HG03139 (cell line): ENCODE results near the gene KCNH2.
"Not testable (repeated sequence)": the region's sequence is repeated elsewhere in the genome, so short reads cannot be mapped to it uniquely, and the experiment has no call there.

Experiments
- ATAC-seq: cut with Tn5 transposase; IDR thresholded peaks from one replicate; pipeline ENCODE4 v1.9.1; 2021; ENCODE audit not compliant: unreplicated experiment

Gene KCNH2

GRCh38 chr7:151011616-151012015 lies 33.5 kb upstream of the KCNH2 start:
- not testable (repeated sequence) for ATAC-seq

GRCh38 chr7:151011097-151011409 lies 32.9 kb upstream of the KCNH2 start:
- ATAC-seq: no peak

DNA sequence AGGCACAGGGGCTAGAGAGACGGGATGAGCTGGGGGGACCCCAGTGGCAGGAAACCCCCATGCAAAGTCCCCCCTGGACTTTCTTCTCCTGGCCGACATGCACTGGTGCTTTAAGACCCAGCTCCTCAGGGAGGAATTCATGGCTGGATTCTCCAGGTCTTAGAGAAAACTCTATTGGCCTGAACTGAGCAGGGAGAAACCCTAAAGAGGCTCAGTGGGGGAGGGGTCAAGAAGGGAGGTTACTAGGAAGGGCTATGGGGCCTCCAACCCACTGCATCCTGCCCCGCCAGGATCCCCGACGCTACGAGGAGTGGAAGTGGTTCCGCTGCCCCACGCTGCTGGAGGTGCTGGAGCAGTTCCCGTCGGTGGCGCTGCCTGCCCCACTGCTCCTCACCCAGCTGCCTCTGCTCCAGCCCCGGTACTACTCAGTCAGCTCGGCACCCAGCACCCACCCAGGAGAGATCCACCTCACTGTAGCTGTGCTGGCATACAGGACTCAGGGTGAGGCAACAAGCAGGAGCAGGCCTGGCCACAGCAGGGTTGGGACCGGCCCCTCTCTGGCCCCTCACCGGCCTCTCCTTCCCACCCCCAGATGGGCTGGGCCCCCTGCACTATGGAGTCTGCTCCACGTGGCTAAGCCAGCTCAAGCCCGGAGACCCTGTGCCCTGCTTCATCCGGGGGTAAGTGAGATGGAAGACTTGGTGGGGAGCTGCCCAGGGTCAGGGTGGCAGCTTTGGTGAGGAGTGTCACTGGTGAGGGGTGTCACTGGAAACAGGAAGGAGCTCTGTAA lies 32.4 kb upstream of the KCNH2 start:
- ATAC-seq: no peak

- ATAC-seq: no peak
Observed at GRCh38 chr7:151010037-151010306, 31.9 kb upstream of the KCNH2 start.

GRCh38 chr7:151009327-151010036 lies 31.4 kb upstream of the KCNH2 start:
- no peak for ATAC-seq

GRCh38 chr7:151008511-151009323 lies 30.6 kb upstream of the KCNH2 start:
- ATAC-seq: peak; percentile 79

GRCh38 chr7:151008143-151008510 lies 30.0 kb upstream of the KCNH2 start:
- no peak for ATAC-seq

DNA sequence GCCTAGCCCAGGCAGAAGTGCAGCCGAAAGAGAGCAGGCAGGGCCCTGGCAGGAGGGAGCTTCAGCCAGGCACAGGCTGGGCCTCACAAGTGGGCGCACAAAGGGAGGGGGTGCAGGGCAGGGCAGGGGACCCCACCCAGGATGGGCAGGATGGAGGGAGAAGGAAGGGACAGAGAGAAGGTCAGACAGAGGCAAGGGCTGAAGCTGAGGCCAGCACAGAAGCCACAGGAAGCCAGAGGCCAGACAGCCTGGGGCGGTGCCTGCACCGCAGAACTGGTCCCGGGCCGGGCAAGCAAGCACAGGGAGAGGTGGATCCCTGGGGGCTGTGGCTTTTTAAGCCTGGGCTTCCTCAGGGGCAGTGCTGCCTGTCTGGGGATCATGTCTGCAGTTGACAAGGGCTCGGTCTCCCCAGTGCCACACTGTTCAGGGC lies 29.4 kb upstream of the KCNH2 start:
- no peak for ATAC-seq

DNA sequence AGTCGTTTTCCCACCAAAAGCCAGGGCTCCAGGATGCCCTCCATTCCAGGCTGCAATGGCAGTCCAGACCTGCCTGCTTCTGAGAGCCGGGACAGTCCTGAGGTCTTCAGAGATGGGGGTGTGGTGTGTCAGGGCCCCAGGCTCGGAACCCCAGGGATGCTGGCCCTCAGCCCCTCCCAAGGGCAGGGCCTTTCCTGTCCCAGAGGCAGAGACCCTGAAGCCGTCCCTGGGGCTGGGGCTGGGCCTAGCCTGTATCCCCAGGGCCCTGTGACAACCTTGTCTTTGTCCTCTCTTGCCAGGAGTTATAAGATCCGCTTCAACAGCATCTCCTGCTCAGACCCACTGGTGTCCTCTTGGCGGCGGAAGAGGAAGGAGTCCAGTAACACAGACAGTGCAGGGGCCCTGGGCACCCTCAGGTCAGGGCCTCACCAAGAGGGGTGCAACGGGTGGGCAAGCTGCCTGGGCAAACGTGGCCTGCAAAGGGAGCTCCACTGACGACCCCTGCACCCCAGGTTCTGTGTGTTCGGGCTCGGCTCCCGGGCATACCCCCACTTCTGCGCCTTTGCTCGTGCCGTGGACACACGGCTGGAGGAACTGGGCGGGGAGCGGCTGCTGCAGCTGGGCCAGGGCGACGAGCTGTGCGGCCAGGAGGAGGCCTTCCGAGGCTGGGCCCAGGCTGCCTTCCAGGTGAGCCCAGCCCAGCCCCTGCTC lies 28.6 kb upstream of the KCNH2 start:
- ATAC-seq: no peak

GRCh38 chr7:151005566-151005965 lies 27.4 kb upstream of the KCNH2 start:
- ATAC-seq: no peak

DNA sequence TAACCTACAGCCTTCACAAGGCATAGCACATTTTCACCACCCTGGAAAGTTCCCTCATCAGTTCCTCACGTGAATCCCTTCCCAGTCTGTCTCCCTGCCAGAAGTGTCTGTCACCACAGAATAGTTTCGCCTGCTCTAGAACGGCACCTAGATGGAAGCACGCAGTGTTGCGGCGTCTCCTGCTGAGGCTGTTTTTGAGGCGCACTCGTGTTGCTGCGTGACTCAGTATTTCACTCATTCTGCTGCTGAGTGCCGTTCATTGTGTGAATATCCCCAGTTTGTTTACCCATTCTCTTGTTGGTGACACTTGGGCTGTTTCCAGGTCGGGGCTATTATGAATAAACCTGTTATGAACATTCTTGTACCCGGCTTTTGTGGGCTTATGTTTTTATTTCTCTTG lies 25.5 kb upstream of the KCNH2 start:
- ATAC-seq: no peak

GRCh38 chr7:151001546-151001945 lies 23.4 kb upstream of the KCNH2 start:
- no peak for ATAC-seq

- no peak for ATAC-seq
Observed at GRCh38 chr7:151000897-151001495, 22.9 kb upstream of the KCNH2 start.

DNA sequence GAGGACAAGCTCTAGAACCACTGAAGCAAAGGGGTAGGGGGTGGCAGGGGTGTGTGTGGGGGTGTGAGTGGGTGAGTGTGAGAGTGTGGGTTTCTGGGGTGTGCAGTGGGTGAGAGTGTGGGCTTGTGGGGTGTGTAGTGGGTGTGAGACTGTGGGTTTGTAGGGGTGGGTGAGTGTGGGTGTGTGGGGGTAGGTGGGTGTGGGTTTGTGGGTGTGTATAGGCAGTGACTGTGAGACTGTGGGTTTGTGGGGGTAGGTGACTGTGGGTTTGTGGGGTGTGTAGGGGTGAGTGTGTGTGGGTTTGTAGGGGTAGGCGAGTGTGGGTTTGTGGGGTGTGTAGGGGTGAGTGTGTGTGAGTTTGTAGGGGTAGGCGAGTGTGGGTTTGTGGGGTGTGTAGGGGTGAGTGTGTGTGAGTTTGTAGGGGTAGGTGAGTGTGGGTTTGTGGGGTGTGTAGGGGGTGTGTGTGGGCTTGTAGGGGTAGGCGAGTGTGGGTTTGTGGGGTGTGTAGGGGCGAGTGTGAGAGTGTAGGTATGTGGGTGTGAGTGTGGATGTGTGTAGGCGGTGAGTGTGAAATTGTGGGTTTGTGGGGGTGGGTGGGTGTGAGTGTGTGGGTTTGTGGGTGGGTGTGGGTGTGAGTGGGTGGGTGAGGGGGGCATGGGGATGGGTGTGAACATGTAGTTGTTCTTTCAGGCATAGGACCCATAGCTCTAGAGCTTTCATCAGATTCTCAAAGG lies 21.5 kb upstream of the KCNH2 start:
- no peak for ATAC-seq

DNA sequence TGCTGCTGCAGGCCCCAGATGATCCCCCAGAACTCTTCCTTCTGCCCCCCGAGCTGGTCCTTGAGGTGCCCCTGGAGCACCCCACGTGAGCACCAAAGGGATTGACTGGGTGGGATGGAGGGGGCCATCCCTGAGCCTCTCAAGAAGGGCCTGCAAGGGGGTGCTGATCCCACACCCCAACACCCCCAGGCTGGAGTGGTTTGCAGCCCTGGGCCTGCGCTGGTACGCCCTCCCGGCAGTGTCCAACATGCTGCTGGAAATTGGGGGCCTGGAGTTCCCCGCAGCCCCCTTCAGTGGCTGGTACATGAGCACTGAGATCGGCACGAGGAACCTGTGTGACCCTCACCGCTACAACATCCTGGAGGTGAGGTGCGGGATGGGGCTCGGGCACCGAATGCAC lies 20.9 kb upstream of the KCNH2 start:
- no peak for ATAC-seq

GRCh38 chr7:150998341-150998740 lies 20.2 kb upstream of the KCNH2 start:
- ATAC-seq: no peak

GRCh38 chr7:150997817-150998216 lies 19.7 kb upstream of the KCNH2 start:
- ATAC-seq: no peak

- no peak for ATAC-seq
Observed at GRCh38 chr7:150997075-150997511, 19.0 kb upstream of the KCNH2 start.

- no peak for ATAC-seq
Observed at GRCh38 chr7:150996376-150997074, 18.4 kb upstream of the KCNH2 start.
